Myocyte (in vitro differentiated cells): Measurements from ENCODE around the gene ACOT8. TPM values are rescaled to one million over a fixed set of nuclear protein-coding genes. Genes with fewer than 3 reads are reported as not detected.
"Not testable (repeated sequence)": the region's sequence is repeated elsewhere in the genome, so short reads cannot be mapped to it uniquely, and the experiment has no call there.

ENCODE experiments used
- DNase-seq: peaks from one replicate; pipeline ENCODE4 v3.0.0-alpha.2; 2012; ENCODE audit warnings: low read depth
- polyA plus RNA-seq: library from polyadenylated mRNA; unstranded; fragments of >200 nt; gene quantifications from one replicate; pipeline ENCODE4 v1.2.1, GENCODE V29; 2012; ENCODE audit warnings: missing spikeins
- total RNA-seq: library from RNA; depleted of rRNA; stranded (reverse); fragments of >200 nt; gene quantifications from 2 replicates; pipeline ENCODE4 v1.2.3, GENCODE V29; 2014

ACOT8 gene
- 29.8 and 47.2 TPM in 2 replicates for total RNA-seq
- 38.6 TPM for polyA plus RNA-seq

DNA sequence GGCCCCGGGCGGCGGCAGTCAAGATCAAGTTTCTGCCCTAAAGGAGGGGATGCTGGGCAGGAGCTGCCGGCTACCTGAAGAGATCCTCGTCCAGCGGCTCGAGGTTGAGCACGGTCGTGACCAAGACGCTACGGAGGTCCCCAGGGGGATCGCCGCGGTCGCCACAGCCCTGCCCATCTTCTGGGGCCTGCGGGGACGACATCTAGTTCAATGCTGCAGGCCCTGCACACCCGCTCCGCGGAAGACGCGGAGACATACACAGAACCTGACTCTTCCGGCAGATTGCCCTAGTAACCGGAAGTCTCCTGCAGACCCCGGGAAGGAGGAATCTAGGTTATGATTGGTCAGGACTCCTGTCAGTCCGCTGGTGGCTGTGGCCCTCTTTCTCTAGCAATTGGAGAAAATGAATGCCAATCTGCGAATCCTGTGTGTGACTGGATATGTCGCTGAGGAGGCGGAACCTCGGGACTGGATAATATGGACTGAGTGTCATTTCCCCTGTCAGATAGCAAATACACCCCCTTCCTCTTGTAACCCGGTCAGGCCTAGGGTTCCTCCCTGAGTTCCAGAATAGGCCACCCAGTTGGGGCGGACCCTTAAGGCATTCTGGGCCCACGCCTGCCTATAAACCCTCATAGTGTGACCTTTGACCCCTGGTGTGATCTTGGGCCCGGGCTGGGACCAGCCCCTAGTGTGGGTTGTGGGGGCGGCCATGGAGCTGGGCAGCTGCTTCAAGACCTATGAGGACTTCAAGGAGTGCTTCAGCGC, at the start of gene ACOT8, which contains the start of gene ZSWIM3:
TSS of gene ACOT8 (minus strand) at position 279 of the 768 bp plus-strand sequence. CDS start at position 202, 77 bp downstream.
TSS of gene ZSWIM3 (plus strand) at position 501 of the 768 bp plus-strand sequence. CDS start at position 713, 212 bp downstream.
- peak; percentile 100 for DNase-seq

DNA sequence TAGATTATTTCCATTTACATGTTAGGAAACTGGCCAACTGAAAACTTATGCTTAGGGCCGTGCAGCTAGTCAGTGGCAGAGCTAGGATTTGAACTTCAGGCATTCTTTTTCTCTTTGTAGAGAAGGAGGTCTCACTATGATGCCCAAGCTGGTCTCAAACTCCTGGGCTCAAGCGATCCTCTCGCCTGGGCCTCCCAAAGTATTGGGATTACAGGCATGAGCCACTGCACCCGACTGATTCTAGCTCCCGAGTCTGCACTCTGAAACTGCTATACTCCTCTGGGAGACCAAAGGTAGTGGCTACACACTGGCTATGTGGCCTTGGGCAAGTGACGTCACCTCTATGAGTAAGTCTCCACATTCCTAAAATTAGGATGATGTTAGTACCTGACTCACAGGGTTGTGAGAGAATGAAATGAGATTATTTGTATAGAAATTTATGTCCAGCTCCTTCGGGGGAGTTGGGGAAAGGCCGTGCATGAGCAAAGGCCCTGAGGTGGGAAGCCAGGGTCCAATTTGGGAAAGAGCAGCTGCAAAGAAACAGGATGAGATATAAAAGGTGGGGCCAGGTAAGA, 48.4 kb upstream of the ACOT8 start:
- DNase-seq: no peak

DNA sequence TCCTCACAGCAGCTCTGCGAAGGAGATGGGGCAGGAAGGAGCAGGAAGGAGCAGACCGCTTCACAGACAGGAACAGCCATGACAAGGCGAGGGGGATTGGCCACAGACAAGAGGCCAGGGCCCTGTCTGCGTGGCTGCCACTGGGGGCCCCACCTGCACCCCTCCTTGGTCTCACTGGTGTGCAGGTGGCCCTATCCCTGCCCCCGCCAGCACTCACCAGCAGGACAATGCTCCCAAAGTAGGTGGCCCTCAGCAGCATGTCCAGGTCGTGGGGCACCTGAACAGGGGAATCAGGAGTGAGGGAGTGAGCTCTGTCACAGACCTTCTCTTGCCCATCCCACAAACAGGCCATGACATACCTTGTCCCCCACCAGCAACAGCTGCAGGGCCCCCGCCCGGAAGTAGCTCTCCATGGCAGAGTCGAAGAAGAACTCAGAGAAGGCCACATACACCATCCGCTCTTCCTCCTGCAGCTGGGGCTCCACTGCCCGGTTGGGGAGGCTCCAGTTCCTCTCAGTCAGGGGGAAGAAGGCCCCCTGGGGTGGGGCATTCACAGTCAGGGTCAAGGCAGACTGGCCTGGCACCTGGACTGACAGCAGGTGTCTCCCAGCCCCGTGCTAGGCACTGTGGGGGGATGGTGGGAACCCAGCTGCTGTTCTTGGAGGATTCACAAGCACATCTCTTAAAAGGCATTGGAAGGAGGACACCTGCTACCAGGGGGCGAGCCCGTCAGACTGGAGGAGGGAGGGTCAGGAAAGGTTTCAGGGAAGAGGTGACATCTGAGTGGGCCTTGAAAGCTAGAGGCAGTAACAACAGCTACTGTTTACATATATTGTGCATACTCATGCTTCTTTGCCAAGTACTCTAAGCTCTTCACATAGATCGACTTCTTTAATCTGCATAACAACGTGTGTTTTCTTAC, 47.7 kb upstream of the ACOT8 start:
- DNase-seq: peak; percentile 52

DNA sequence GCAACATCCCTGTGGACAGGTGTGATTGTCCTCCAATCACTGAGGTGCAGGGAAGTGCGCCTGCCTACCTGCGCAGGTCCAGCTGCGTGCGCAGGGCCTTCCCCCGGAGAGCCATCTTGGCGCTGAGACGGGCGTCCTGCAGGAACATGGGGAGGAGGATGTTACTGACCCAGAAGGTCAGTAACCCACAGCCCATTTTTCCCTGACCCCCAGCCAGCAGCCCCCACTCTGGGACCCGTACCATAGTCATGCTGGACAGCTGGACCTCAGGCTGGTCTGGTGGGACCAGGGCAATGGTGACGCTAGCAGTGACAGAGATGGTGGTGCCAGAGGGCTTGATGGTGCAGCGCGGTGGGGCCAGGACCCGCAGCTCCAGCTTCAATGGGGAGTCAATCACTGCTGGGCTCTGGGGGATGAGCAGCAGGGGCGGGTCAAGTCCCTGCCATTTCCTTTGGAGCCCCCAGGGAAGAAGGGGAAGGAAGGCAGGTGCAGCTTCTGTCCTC, 45.1 kb upstream of the ACOT8 start:
- DNase-seq: no peak

DNA sequence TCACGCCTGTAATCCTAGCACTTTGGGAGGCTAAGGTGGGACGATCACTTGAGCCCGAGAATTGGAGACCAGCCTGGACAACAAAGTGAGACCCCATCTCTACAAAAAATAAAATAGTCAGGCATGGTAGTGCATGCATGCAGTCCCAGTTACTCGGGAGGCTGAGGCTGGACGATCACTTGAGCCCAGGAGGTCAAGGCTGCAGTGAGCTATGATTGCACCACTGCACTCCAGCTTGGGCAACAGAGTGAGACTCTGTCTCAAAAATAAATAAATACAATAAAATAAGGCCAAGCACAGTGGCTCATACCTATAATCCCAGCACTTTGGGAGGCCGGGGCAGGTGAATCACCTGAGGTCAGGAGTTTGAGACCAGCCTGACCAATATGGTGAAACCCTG, 44.1 kb upstream of the ACOT8 start:
- not testable (repeated sequence) for DNase-seq

DNA sequence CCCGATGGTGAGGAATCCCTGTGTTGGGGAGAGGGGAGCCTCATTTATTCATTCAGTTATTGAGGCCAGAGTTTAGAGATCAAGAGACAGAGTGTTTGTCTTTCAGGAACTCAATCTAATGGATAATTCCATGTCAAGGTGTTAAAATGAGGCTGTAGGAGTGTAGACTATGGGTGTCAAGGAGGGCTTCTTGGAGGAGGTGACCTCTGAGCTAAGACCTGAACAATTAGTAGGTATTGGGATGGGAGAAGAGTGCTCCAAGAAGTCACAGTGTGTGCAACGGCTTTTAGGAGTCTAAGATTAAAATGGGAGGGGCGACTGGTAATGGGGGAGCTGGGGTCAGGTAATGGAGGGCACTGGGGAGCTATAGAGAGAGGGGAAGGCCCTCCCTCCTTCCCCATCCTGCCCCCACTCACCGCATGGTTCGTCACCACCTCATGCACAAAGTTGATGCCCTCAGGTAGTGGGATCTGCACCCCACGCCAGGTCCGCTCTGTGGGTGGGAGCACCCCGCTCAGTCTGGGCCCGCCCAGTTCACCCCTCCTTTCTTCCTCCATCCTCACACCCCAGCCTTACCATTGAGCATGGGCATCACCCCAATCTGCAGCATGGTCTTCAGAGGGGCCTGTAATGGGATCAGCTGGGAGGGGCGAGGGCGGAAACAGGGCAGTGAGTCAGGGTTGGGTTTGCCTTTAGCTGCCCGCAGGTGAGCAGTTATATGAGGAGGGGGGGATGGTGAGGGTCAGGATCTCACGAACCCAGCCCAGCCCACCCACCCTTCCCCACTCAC, 42.0 kb upstream of the ACOT8 start:
- DNase-seq: no peak

DNA sequence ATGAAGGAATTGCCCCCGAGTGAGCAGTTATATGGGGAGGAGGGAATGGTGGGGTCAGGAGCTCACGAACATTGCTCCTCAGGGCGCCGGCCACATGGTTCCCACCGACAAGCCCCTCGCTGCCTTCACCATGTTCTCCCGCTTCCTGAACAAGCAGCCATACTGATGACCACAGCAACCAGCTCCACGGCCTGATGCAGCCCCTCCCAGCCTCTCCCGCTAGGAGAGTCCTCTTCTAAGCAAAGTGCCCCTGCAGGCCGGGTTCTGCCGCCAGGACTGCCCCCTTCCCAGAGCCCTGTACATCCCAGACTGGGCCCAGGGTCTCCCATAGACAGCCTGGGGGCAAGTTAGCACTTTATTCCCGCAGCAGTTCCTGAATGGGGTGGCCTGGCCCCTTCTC, 41.1 kb upstream of the ACOT8 start:
- no peak for DNase-seq

DNA sequence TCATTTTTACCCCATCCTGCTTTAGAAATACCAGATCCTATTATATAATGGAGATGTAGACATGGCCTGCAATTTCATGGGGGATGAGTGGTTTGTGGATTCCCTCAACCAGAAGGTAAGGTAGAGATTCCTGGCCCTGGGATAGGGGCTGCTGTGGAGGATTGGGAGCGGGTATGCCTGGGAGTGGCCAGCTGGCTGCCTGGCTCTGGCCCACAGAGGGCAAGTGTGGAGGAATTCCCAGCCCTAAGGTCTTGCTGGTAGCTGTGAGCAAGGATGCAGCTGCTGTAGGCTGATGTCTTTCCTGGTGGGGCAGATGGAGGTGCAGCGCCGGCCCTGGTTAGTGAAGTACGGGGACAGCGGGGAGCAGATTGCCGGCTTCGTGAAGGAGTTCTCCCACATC, 40.5 kb upstream of the ACOT8 start:
- peak; percentile 29 for DNase-seq

DNA sequence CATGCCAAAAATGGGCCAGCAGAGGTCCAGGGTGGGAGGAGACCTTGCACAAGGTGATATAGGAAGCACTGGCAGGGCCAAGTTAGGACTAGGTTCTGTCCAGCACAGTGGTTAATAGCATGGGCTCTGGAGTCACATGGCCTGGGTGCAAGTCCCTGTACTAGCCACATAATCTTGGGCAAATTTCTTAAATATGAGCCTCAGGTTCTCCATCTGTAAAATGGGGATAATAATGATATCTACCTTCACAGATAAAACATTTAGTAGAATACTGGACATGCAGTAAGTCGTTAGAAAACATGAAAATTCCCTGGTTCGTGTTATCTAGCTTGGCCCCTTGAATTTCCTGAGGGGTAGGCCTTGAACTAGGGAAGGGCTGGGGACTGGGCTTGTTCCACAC, 40.1 kb upstream of the ACOT8 start:
- no peak for DNase-seq

DNA sequence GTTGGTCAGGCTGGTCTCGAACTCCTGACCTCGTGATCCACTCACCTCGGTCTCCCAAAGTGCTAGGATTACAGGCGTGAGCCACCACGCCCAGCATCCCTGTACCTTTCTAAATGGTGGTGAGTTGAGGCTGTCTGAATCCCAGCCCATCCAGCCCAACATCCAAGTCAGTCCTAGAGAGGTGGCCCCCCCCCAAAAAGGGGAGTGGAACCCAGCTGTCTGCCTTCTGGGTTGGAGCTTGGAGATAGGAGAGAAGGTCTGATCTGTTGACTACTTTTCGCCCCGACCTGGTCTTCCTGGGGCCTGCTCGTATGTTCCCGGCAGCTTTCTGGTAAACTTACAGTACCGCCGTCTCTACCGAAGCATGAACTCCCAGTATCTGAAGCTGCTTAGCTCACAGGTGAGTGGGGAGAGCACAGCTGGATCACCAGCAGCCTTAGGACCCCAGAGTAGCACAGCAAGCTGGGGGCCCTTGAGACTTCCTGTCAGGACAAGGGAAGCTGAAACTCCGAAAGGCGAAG, 39.5 kb upstream of the ACOT8 start:
- DNase-seq: no peak

DNA sequence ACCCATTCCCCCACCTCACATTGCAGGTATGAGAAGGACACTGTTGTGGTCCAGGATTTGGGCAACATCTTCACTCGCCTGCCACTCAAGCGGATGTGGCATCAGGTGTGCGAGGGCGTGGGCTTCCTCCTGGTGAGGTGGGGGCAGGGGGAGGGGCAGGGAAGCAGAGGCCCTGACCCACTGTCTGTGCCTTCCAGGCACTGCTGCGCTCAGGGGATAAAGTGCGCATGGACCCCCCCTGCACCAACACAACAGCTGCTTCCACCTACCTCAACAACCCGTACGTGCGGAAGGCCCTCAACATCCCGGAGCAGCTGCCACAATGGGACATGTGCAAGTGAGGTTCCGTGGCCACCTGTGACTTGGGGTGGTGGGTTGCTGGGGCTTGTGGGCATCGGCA, 37.6 kb upstream of the ACOT8 start:
- DNase-seq: no peak

DNA sequence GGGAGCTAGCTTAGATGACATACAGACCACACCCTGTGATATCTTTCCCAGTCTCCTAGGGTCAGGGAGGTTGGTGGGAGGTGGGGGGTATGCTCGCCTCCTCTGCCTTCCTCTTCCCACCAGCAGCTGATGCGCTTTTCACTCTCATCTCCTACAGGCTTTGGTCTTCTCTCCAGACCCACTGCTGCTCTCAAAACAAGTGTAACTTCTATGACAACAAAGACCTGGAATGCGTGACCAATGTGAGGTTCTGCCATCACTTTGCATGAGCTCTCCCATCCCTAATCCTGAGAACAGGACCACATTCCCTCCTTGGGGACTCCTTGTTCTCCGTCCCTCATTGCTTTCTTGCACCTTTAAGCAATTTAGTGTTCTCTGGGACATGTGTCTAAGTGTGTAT, 36.6 kb upstream of the ACOT8 start:
- DNase-seq: no peak

DNA sequence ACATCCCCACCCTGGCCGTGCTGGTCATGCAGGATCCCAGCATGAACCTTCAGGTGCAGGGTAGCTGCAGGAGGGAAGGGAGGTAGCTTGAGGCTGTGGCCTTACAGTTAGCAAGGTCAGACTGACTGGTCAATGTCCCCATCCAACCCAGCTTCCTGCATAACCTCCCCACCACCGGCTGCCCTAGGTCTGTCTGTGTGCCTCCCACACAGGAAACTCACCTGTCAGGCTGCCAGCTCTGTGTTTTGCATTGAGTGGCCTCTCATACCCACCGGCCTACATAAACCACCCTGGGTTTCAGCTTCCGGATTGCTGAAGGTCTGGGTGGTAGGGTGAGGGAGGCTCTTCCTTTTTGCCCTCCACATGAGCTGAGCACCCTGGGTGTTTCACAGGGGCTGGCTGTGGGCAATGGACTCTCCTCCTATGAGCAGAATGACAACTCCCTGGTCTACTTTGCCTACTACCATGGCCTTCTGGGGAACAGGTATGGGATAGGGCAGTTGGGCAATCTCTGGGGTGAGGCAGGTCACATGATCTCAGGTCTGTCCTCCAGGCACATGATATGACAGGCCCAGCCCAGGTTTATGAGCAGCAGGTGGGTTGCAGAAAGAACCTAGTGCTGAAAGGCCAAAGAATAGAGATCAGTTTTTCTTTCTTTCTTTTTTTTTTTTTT, 35.8 kb upstream of the ACOT8 start:
- no peak for DNase-seq

DNA sequence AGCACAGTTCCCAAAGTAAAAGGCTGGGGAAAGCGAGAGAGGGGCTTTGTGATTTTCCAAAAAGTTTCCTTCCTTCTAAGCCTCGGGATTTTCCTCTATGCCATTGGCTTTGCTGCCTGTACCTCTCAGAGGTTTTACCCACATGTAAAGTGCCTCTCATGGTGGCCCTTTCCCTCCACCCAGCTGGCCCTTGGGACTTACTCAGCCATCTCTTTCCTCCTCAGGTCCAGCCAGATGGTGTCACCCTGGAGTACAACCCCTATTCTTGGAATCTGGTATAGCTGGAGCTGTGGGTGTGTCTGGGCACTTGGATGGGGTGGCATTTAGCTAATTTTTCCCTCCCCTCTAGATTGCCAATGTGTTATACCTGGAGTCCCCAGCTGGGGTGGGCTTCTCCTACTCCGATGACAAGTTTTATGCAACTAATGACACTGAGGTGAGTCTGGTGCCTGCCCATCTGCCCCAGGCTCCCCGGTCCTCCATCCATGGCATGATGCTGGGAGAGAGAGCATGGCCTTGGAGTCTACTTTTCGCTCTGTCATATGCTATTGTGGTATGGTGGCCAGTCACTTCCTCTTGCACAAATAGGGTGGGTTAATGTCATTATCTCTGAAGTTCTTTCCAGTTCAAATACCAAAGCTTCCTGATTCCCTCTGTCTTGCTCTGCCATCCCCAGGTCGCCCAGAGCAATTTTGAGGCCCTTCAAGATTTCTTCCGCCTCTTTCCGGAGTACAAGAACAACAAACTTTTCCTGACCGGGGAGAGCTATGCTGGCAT, 35.0 kb upstream of the ACOT8 start:
- DNase-seq: peak; percentile 49

DNA sequence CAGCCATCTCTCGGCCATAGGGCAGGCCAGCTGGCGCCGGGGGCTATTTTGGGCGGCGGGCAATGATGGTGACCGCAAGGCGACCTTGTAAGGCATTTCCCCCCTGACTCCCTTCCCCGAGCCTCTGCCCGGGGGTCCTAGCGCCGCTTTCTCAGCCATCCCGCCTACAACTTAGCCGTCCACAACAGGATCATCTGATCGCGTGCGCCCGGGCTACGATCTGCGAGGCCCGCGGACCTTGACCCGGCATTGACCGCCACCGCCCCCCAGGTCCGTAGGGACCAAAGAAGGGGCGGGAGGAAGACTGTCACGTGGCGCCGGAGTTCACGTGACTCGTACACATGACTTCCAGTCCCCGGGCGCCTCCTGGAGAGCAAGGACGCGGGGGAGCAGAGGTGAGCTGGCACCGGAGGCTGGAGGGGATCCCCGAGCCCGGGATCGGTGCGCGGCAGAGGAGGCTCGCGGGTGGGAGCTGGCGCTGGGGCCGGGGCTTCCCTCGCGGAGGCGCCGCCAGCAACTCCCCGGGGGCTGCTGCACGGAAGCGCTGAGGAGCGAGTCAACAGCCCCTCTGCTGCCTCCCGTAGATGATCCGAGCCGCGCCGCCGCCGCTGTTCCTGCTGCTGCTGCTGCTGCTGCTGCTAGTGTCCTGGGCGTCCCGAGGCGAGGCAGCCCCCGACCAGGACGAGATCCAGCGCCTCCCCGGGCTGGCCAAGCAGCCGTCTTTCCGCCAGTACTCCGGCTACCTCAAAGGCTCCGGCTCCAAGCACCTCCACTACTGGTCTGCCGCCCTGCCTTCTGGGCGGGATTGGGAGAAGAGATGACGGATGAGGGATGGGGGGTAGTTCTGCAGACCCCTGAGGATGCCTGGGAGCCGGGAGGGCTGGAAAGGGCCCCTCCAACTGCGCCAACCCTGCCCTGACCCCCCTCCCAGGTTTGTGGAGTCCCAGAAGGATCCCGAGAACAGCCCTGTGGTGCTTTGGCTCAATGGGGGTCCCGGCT, 34.1 kb upstream of the ACOT8 start, which contains the start of the genes CTSA and NEURL2:
TSS of gene CTSA (plus strand) at position 351 of the 999 bp plus-strand sequence. CDS start at position 585, 234 bp downstream.
TSS of gene NEURL2 (minus strand) at position 224 of the 999 bp plus-strand sequence. CDS start at position 7, 217 bp downstream.
- peak; percentile 98 for DNase-seq

DNA sequence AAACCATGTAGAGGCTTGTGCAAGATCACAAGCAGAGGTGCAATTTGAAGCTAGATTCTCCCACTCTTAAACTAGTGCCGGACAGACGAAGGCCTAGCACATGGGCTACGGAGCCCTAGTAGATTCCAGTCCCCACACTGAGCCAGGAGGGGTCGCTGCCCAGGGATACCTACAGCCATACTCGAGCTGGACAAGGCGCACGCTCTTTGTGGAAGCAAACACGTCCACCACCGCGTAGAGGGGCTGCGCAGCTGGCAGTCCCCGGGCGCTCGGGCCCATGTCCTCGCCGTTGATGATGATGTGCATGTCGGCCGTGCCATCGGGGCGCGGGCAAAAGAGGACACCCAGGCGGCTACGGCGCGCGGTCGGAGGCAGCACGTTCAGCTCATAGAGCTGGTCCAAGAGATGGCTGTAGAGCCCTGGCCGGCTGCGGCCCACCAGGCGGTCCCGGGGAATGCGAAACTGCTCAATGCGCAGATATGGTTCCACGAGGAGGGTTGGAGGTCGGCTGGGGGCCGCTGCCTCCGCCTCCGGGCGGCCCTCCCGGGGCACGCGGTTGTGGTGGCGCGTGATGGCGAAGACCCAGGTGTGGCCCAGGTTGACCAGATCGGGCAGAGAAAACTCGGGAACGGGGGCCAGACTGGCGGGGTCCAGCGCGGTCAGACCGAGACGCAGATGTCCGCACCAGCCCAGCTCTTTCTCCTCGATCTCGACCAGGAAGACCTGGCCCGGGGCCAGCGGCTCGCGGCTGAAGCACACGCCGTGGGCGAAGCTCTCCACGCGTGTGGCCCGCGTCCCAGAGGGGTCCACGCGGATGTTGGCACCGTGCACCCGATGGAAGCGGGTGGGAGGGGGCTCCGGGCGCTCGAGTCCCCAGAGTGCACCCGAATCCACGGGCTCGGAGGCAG, 33.1 kb upstream of the ACOT8 start:
- peak; percentile 91 for DNase-seq
